GM12891 (cell line): ENCODE data around the gene NTN4.
"Not testable (repeated sequence)": the region's sequence is repeated elsewhere in the genome, so short reads cannot be mapped to it uniquely, and the experiment has no call there.

Experiments used
- DNase-seq: peaks from one replicate; pipeline ENCODE4 v3.0.0; 2011; ENCODE audit warnings: low spot score; ENCODE audit not compliant: insufficient read length
- FAIRE-seq: peaks from 2 replicates; lab custom pipeline; 2011; peaks lifted over from hg19 to GRCh38; lab: Jason Lieb, UNC
- PAX5 ChIP-seq: IDR thresholded peaks from 2 replicates; pipeline ENCODE4 v1.6.1; 2011; ENCODE audit warnings: low read length, moderate library complexity, mild to moderate bottlenecking; ENCODE audit not compliant: insufficient read depth, severe bottlenecking
- POLR2A ChIP-seq: IDR thresholded peaks from 2 replicates; pipeline ENCODE4 v1.6.1; 2011; ENCODE audit warnings: low read depth, low read length, control low read depth
- POLR2AphosphoS5 ChIP-seq: IDR thresholded peaks from 2 replicates; pipeline ENCODE4 v1.6.1; 2011; ENCODE audit warnings: low read depth, low read length, control low read depth
- POU2F2 ChIP-seq: IDR thresholded peaks from 2 replicates; pipeline ENCODE4 v1.6.1; 2011; ENCODE audit warnings: low read depth, mild to moderate bottlenecking, control low read depth, low read length, moderate library complexity
- SPI1 ChIP-seq: IDR thresholded peaks from 2 replicates; pipeline ENCODE4 v1.6.1; 2011; ENCODE audit warnings: low read depth, low read length, control low read depth
- TAF1 ChIP-seq: IDR thresholded peaks from 2 replicates; pipeline ENCODE4 v1.6.1; 2011; ENCODE audit warnings: low read depth, low read length, control low read depth

Gene NTN4

DNA sequence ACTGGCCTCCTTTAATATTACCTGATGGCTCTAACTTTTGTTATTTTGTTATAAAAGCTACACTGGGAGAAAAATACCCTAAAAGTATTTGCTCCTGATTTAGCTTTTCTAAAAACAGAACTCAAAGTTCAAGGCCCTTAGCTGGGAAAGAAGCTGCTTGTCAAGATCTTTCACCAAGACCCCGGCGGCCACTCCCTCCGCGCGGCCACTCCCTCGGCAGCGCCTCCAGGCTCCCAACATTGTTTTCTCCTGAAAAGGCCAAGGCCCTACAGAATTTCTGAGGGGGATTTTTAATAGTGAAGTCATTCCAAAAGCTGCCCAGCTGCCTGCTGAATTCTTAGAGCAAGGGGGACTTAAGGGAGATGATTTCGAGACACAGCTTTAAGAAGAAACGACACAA, 96.4 kb downstream of the NTN4 start:
- DNase-seq (no peak), FAIRE-seq (no peak)
- TF ChIP-seq PAX5, result no peak
- no peak for TF ChIP-seq SPI1
- no peak for TF ChIP-seq POU2F2
- TF ChIP-seq TAF1, result no peak
- TF ChIP-seq POLR2AphosphoS5, result no peak
- TF ChIP-seq POLR2A, result no peak

DNA sequence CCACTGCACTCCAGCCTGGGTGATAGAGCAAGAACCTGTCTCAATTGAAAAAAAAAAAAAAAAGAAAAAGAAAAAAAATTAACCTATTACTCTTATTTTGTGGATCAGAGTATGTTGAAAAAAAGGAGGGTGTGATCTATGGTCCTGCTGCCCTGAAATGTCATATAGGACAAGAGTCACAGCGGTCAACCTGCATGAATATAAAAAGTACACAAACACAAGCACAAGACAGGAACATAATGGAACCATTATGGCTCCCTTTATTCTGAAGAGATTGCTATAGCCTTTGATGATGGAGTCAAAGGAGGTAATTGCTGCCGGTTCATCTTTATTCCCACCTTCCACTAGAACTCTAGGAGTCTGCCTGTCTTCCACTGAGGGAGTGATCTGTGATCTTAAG, 96.9 kb downstream of the NTN4 start:
- TF ChIP-seq TAF1 (no peak), PAX5 (no peak)
- no peak for DNase-seq
- FAIRE-seq, result no peak

DNA sequence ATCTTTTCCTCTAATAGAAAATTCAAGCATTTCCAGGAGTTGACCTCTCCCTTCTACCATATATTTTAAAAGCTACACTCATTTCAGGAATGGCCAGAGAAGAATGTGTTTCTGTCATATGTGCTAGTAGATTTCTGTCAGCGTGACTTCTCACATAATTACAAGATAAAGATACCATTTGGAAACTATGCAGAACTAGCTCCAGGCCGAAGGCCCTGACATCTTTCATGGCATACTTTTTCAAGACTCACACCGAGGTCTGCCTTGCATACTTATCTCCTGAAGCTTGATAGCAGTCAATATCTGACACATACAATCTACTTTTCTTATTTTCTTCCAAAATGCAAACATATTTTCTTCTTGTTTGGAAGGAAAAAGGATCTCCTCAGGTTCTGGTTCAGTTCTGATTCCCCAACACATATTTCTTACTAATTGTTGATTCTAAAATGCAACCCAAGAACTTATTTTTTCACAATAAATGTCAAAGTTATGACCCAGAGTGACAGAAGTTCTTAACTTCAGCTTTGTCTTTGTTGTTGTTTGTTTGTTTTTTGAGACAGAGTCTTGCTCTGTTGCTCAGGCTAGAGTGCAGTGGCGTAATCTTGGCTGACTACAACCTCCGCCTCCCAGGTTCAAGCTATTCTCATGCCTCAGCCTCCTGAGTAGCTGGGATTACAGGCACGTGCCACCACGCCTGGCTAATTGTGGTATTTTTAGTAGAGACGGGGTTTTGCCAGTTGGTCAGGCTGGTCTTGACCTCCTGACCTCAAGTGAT, 99.5 kb downstream of the NTN4 start:
- no peak for FAIRE-seq
- DNase-seq, result no peak
- TF ChIP-seq TAF1 (no peak), POLR2AphosphoS5 (no peak), PAX5 (no peak), POU2F2 (no peak), POLR2A (no peak), SPI1 (no peak)

DNA sequence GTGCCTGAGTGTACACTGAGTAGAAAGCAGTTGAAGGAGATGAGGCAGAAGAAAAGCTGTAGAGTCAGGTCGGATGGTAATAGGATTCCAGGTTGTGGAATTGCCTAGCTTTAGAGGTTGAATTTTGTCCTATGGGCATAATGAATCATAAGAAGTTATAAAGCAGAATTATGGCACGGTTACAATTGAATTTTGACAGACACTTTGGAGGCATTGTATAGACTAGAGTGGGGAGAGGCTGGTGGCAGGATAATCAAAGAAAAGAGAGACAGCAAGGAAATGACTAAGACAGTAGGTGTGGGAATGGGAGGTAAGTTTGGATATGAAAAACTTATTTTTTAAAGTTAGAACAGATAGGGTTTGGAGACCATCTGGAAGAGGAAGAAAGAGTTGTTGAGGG, 102.6 kb downstream of the NTN4 start:
- no peak for FAIRE-seq
- TF ChIP-seq POU2F2 (no peak), POLR2A (no peak), PAX5 (no peak), POLR2AphosphoS5 (no peak), TAF1 (no peak), SPI1 (no peak)
- DNase-seq, result no peak

DNA sequence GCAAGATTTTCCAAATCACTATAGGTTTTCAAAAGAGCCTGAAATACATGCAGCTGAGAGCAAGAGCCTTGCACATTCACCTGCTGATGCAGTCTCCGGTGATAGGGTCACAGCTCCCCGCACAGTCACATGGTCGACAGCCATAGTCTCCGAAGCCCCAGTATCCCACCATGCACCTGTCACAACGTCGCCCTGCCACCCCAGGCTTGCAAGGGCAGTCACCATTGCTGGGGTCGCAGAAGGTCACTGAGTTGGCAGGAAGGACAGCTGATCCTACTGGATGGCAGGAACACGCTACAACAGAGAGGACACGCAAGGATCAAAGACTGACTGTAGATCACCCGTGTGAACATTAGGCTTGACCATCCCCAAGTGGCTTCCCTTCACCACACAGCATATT, 107.1 kb downstream of the NTN4 start:
- no peak for TF ChIP-seq POLR2A
- TF ChIP-seq POLR2AphosphoS5, result no peak
- no peak for TF ChIP-seq SPI1
- no peak for TF ChIP-seq POU2F2
- TF ChIP-seq PAX5, result no peak
- no peak for TF ChIP-seq TAF1
- no peak for DNase-seq
- FAIRE-seq, result no peak

DNA sequence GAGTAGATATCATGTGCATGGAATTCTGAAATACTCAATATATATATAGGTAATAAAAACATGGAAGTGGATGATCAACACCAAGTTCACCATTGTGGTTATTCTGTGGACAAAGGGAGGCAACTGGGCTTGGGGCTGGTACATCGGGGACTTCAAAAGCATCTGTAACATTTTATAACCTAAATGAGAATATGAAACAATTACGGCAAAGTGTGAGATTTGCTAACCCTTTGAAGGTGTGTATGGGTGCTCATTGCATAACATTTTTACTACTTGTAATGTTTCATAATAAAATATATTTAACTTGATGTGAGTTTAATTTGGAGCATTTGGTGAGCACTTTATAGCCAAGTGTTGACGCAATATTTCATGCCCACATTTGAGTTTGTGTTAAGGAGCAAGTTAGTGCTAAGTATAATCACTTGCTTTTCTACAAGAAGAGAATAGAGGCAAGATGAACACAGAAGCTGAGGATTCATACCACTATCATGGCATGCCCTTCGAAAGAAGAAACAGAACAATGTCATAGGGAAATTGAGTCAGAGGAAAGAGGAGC, 109.3 kb downstream of the NTN4 start:
- FAIRE-seq (no peak), DNase-seq (no peak)
- TF ChIP-seq SPI1 (no peak), TAF1 (no peak), POLR2A (no peak), POLR2AphosphoS5 (no peak), PAX5 (no peak), POU2F2 (no peak)

DNA sequence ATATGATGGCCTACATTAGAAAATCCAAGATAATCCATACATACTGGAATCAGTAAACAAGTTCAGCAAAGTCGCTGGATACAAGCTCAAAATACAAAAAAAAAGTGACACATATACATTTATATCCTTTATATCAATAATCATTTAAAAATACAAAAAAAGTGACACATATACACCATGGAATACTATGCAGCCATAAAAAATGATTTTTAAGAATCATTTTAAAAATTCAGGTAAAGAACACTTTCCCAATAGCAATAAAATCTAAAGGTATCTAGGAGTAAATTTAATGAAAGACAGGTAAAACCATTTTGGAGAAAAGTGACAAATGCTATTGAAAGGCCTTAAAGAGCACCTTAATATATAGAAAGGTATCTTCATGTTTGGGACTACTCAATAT, 111.9 kb downstream of the NTN4 start:
- TF ChIP-seq PAX5 (no peak), SPI1 (no peak)
- DNase-seq, result no peak

DNA sequence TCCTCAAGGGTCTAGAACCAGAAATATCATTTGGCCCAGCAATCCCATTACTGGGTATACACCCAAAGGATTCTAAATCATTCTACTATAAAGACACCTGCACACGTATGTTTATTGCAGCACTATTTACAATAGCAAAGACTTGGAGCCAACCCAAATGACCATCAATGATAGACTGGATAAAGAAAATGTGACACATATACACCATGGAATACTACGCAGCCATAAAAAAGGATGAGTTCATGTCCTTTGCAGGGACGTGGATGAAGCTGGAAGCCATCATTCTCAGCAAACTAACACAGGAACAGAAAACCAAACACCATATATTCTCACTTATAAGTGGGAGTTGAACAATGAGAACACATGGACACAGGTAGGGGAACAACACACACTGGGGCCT, 112.8 kb downstream of the NTN4 start:
- not testable (repeated sequence) for DNase-seq, FAIRE-seq

More for the DNA sequence above, 111.9 kb downstream of the NTN4 start:
- no peak for FAIRE-seq

DNA sequence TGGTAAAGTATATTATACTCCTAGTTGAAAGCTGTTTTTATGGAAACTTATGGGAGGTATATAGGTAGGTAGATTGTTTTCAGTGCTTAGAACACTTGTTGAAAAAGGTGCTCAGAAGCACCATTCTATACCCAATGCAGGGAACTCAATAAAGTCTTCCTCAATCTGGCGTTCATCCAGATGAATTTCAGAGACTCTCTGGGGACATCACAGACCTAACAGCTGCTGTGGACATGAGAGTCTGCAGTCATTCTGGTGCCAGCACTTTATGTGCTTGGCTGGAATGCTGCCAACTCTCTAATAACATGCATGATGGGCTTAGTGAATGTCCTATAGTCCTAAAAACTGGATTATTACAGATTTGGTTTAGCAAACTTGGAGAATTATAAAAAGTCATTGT, 115.9 kb downstream of the NTN4 start:
- FAIRE-seq, result no peak
- no peak for TF ChIP-seq SPI1
- TF ChIP-seq POLR2AphosphoS5, result no peak
- no peak for TF ChIP-seq POLR2A
- DNase-seq, result no peak

DNA sequence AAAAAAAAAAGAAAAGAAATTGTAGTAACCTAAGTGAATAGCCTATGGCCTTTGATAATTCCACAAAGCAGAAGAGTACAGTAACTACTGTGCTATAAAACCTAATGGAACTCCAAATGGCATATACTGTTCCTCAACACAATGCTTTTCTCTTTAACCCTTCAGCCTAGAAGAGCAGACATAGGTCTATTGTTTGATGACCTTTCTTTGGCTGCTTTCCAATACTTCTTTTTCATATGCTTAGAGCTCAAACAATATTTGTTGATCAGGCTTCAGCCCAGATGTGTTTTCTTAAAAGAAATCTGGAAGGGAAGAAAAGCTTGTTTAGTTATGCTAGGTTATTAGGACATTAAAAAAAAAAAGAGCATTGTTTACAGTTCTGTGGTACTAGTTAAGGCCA, 116.4 kb downstream of the NTN4 start:
- DNase-seq (no peak), FAIRE-seq (no peak)
- no peak for TF ChIP-seq SPI1
- TF ChIP-seq PAX5, result no peak
- no peak for TF ChIP-seq POU2F2
- TF ChIP-seq TAF1, result no peak
- TF ChIP-seq POLR2AphosphoS5, result no peak
- TF ChIP-seq POLR2A, result no peak

DNA sequence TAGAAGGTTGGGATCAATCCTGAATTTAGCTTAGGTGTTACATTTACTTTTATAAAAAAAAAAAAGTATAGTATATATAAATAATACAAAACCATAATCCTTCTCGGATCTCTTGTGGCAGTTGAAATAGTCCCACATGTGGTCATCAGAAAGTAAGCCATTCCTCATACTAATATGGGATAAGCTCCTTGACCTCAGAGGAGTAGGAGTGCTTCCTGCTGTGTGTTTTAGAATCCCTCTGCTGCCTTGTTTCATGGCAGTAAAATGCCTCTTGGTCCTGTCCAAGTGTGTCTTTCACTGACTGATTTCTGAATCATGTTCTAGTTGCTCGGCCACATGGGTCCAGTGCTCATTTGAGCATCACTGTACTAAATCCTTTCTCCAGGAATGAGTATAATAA, 117.0 kb downstream of the NTN4 start:
- DNase-seq (no peak), FAIRE-seq (no peak)
- TF ChIP-seq POU2F2 (no peak), SPI1 (no peak), POLR2AphosphoS5 (no peak), POLR2A (no peak), PAX5 (no peak), TAF1 (no peak)
